Memory B cell (primary cell): ENCODE data around the gene ZNF182.
"Not testable (repeated sequence)": the region's sequence is repeated elsewhere in the genome, so short reads cannot be mapped to it uniquely, and the experiment has no call there.

ENCODE experiments used
- ATAC-seq: fragments of 150-1000 bp; cut with Tn5 transposase; 2 replicates; pipeline ENCODE4 v1.10.0; 2021; ENCODE audit warnings: low read depth, mild to moderate bottlenecking, moderate library complexity
- DNase-seq, 2 donors: peaks; one replicate each; pipeline ENCODE4 v3.0.0; 2022; ENCODE audit warnings: low spot score in 2 of 2
- H3K27ac Mint-ChIP-seq: one replicate; pipeline ENCODE4 v1.8.0; 2022; ENCODE audit warnings: mild to moderate bottlenecking, moderate library complexity, mixed read lengths
- H3K27me3 Mint-ChIP-seq: one replicate; pipeline ENCODE4 v1.8.0; 2022; ENCODE audit warnings: mixed read lengths
- H3K36me3 Mint-ChIP-seq: one replicate; pipeline ENCODE4 v1.8.0; 2022; ENCODE audit warnings: mild to moderate bottlenecking, mixed read lengths
- H3K4me1 Mint-ChIP-seq: one replicate; pipeline ENCODE4 v1.8.0; 2022; ENCODE audit warnings: mixed read lengths
- H3K4me3 Mint-ChIP-seq: one replicate; pipeline ENCODE4 v1.8.0; 2022; ENCODE audit warnings: mild to moderate bottlenecking, moderate library complexity, mixed read lengths
- H3K9me3 Mint-ChIP-seq: one replicate; pipeline ENCODE4 v1.8.0; 2022; ENCODE audit warnings: mixed read lengths

ZNF182 gene

DNA sequence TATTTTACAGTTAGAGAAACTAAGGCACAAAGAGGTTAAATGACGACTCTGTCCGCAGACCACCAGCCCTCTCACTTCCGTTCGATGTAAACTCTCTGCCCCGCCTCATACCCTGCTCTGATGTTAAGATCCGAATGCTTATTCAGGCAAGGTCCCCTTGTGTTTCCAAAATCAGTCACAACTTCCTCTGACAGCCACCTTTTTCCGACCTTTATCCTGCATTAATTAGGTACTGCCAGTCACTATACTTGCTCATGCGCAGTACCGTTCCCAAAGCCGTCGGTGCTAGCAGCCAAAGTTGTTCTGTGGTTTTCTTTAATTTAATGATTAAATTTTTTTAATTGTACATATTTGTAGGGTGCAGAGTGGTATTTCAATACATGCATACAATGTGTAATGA, 16.7 kb upstream of the ZNF182 start:
- not testable (repeated sequence) for H3K9me3 Mint-ChIP-seq, H3K36me3 Mint-ChIP-seq, H3K4me1 Mint-ChIP-seq, H3K27me3 Mint-ChIP-seq, DNase-seq, ATAC-seq
- H3K4me3 Mint-ChIP-seq = peak overlapping the region; percentile 99
- H3K27ac Mint-ChIP-seq = peak overlapping the region; percentile 98

DNA sequence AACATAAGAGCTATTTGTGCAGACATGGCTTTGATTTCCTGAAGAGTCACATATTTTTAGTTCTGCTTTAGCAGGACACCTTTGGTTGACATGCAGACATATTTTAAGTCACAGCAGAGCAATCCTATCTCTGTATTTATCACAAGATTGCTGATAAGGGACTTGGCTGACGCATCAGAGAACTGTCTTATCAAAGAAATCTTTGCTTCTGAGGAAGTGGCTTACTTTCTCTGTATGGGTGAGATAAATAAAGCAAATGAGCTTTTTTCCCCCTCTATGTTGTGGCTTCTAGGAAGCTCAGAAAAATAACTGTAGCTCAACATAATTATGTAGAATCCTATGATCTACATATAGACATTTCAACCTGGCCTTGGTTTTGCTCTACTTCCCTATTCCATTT, 16.1 kb upstream of the ZNF182 start:
- H3K27me3 Mint-ChIP-seq, H3K4me1 Mint-ChIP-seq: not testable (repeated sequence)

DNA sequence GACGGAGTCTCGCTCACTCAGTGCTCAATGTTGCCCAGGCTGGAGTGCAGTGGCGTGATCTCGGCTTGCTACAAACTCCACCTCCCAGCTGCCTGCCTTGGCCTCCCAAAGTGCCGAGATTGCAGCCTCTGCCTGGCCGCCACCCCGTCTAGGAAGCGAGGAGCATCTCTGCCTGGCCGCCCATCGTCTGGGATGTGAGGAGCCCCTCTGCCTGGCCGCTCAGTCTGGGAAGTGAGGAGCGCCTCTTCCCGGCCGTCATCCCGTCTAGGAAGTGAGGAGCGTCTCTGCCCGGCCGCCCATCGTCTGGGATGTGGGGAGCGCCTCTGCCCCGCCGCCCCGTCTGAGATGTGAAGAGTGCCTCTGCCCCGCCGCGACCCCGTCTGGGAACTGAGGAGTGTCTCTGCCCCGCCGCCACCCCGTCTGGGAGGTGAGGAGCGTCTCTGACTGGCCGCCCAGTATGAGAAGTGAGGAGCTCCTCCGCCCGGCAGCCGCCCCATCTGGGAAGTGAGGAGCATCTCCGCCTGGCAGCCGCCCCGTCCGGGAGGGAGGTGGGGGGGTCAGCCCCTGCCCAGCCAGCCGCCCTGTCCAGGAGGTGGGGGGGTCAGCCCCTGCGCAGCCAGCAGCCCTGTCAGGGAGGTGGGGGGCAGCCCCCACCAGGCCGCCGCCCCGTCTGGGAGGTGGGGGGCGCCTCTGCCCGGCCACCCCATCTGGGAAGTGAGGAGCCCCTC, 13.0 kb upstream of the ZNF182 start:
- not testable (repeated sequence) for H3K27ac Mint-ChIP-seq, DNase-seq, H3K36me3 Mint-ChIP-seq, ATAC-seq, H3K4me3 Mint-ChIP-seq, H3K27me3 Mint-ChIP-seq, H3K4me1 Mint-ChIP-seq, H3K9me3 Mint-ChIP-seq

More for the DNA sequence above, 16.1 kb upstream of the ZNF182 start:
- H3K4me3 Mint-ChIP-seq, ATAC-seq, DNase-seq, H3K27ac Mint-ChIP-seq, H3K36me3 Mint-ChIP-seq, H3K9me3 Mint-ChIP-seq: not testable (repeated sequence)

DNA sequence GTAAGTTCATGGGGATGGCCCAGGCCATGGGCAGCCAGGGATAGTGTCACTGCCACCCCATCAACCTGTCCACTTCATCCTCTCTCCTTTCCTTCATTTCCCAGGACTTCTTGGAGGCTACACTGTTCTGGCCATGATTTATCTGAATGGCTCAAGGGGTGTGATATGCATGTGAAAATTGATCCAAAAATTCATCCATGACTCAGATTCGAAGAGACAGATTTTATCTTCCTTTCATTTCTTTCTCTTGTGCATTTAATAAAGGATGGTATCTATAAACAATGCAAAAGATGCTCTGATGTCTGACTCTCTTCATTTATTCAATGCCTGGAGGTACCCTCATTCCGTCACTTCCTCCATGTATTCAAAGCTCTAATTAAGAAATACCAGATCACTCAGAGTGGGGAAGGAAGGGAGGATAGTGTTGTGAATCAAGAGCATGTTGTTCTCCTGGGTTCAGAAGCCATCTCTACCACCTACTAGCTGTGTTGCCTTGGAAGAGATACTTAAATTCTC, 5.7 kb upstream of the ZNF182 start:
- H3K4me1 Mint-ChIP-seq, DNase-seq, H3K27me3 Mint-ChIP-seq, H3K4me3 Mint-ChIP-seq, ATAC-seq, H3K9me3 Mint-ChIP-seq, H3K36me3 Mint-ChIP-seq, H3K27ac Mint-ChIP-seq: not testable (repeated sequence)

DNA sequence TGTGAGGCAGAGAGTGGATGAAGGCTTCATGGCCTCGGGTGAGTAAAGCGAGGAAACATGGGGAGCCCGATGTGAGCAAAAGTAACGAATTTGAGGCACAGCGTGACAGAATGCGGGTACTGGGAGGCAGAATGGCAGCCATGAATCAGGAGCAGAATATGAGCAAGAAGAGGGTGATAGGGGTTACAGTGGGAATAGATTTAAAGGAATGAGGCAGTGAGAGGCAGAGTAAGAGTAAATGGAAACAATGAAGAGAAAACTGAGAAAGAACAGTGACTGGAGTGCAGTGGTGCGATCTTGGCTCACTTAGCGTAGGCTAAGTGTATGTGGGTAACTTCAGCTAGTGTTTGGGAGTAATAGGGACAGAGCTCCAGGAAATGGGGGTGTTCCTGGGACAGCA, 2.9 kb upstream of the ZNF182 start, which contains the start of gene SPACA5:
TSS of gene SPACA5 (plus strand) at position 301 of the 400 bp plus-strand sequence. CDS start 815 bp downstream, outside the sequence.
- not testable (repeated sequence) for H3K4me3 Mint-ChIP-seq, H3K27me3 Mint-ChIP-seq, H3K4me1 Mint-ChIP-seq, H3K36me3 Mint-ChIP-seq, H3K9me3 Mint-ChIP-seq, ATAC-seq, H3K27ac Mint-ChIP-seq, DNase-seq

DNA sequence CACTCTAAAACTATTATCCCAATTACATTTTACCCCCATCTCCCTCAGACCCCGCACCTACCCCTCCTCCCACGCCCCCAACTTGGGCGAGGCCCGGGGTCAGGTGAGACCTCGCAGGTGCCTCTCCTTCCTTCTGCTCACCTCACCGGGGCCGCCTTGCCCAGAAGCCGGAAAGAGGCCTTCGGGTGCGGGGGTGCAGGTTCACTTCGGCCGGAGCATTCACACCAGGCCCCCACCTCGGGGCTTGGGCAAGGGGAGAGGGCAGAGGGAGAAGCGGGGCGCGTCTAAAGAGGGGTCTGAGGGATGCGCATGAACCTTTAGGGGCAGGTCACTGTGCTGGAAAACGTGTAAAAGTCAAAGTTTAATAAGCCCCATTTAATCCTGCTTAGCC, 427 bp downstream of the ZNF182 start:
- H3K4me3 Mint-ChIP-seq = peak overlapping the region; percentile 98
- no peaks in the 10 kb centered on the region for H3K27me3 Mint-ChIP-seq
- peak in 1 of 2 donors; percentile 29 for DNase-seq
- peak overlapping the region; percentile 98 for H3K27ac Mint-ChIP-seq
- H3K4me1 Mint-ChIP-seq = peaks cover 9% of the 10 kb centered on the region
- ATAC-seq = peak; percentile 19
- H3K9me3 Mint-ChIP-seq = no peaks in the 10 kb centered on the region
- peaks cover 6% of the 10 kb centered on the region for H3K36me3 Mint-ChIP-seq

DNA sequence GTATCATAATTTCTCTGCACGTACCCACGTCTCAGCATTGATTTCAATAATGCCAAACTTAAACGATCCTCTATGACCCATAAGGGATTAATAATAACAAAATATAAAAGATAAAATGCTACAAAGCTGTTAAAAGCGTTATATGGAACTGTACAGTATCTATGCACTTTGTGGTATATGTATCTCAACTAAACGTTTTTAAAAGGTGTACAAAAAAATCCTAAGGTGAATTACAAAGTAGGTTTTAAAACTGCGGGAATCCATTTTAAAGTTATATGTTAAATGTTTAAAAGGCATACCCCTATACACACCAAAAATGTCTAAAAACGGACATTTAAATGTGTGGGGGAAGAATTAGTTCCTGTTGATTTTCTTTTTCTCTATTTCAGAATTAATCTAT, 860 bp downstream of the ZNF182 start:
- Mint-ChIP-seq H3K36me3 (peaks cover 6% of the 10 kb centered on the region), H3K4me3 (no peak overlapping the region), H3K9me3 (no peaks in the 10 kb centered on the region), H3K27me3 (no peaks in the 10 kb centered on the region), H3K27ac (peak overlapping the region; percentile 98), H3K4me1 (peaks cover 9% of the 10 kb centered on the region)
- DNase-seq (no peak), ATAC-seq (no peak)

DNA sequence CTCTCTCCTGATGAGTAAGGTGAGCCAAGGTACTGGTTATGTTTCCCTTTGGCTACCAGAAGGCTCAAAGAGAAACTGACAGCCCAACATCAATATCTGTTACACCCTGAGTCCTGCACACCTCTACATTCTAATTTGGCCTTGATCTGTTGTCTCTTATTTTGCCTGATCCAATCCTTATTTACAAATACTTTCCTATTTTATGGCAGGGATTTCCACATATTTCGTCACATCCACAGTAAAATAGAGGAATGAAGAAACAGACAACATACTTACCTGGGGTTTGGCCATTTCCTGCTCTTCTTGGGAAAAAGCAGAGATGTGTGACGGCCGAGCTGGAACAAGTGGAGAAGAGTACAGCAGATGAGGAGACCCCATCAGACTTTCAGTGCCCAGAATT, 1.5 kb downstream of the ZNF182 start:
- Mint-ChIP-seq H3K4me1 (peaks cover 9% of the 10 kb centered on the region), H3K27ac (peak overlapping the region; percentile 63), H3K9me3 (no peaks in the 10 kb centered on the region), H3K4me3 (no peak overlapping the region), H3K27me3 (no peaks in the 10 kb centered on the region), H3K36me3 (peaks cover 6% of the 10 kb centered on the region)
- no peak for DNase-seq
- no peak for ATAC-seq

DNA sequence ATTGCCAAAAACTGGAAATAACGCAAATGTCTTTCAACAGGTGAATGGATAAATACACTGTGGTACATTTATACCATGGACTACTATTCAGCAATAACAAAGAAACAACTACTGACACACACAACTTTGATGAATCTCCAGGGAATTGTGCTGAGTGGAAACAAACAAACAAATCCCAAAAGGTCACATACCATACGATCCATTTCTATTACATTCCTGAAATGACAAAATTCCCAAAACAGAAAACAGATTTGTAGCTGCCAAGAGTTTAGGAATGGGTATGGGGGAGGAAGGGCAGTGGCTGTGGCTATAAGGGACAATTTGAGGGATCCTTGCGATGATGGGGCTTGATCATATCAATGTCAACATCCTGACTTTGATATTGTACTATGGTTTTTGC, 2.5 kb downstream of the ZNF182 start:
- H3K9me3 Mint-ChIP-seq = no peaks in the 10 kb centered on the region
- ATAC-seq = no peak
- H3K36me3 Mint-ChIP-seq = peaks cover 8% of the 10 kb centered on the region
- H3K27me3 Mint-ChIP-seq = no peaks in the 10 kb centered on the region
- H3K4me1 Mint-ChIP-seq = peaks cover 9% of the 10 kb centered on the region
- no peak overlapping the region for H3K4me3 Mint-ChIP-seq
- H3K27ac Mint-ChIP-seq = no peak overlapping the region
- no peak for DNase-seq

DNA sequence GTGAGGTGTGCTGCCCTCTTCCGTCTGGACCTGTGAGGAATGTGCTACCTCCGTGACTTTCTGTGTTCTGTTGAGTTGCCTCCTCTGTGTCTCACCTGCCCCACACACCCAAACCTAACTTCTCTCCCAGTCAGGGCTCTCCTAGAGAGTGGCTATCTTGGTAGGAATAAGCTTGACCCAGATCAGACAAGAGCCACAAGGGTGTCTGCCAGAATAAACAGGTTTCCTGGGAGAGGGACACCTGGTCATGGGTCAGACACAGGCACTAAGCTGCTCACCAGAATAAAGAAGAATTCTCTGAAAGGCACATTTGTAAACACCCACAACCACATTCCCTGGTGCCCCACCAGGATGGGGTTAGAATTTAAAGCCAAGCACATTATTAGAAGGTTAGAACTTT, 11.1 kb downstream of the ZNF182 start:
- Mint-ChIP-seq H3K27me3 (no peaks in the 10 kb centered on the region), H3K9me3 (no peaks in the 10 kb centered on the region), H3K36me3 (peaks cover 32% of the 10 kb centered on the region), H3K4me3 (no peak overlapping the region), H3K4me1 (peaks cover 14% of the 10 kb centered on the region), H3K27ac (peak overlapping the region; percentile 67)
- ATAC-seq = no peak
- no peak for DNase-seq

DNA sequence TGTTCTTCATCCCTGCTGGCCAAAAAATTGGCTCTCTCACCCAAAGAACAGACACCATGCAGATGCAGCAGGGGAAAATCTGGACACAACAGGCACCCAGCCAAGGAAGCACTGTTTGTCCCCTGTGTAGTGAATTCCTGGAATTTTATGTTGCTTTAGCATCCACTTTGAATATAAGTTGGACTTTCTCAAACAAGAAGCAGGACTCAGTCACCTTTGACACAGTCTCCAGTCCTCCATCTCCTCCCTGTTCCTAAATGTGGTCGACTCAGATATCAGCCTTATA, 11.8 kb downstream of the ZNF182 start:
- Mint-ChIP-seq H3K4me1 (peaks cover 14% of the 10 kb centered on the region), H3K27ac (no peak overlapping the region), H3K27me3 (no peaks in the 10 kb centered on the region), H3K9me3 (no peaks in the 10 kb centered on the region), H3K4me3 (peak overlapping the region; percentile 21), H3K36me3 (peaks cover 37% of the 10 kb centered on the region)
- DNase-seq (no peak), ATAC-seq (no peak)

DNA sequence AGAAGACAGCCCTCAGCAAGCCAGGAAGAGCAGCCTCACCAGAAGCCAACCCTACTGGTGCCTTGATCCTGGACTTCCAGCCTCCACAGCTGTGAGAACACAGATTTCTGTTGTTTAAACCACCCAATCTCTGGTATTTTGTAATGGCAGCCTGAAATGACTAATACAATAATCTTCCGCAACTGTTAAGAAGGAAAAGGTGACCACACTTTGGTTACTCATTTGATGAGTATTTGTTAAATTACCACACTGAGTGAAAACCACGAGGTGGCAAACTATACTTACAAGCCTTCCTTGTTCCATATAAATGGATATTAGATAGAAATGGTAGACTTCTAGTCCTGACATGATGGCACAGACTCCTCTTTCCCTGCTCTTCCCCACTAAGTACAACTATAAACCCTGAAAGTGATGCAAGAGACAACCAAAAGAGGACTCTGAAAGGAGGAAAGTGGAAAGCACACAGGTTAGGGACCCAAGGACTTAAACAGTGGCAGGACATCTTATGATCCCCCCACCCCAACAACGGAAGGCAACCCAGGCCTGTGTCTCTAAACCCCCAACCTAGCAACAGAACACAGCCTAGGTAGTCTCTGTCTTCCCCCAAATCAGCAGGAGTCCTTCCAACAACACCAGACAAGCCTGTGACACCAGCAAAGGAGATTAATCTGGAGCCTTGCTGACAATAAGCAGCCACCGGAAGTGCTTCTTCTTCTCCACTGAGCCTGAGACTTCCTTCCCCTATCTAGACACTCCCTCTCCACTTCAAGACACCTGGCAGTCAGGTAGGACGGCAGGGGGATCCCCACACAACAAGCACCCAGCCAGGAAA, 12.3 kb downstream of the ZNF182 start:
- H3K36me3 Mint-ChIP-seq = peaks cover 39% of the 10 kb centered on the region
- H3K9me3 Mint-ChIP-seq = peaks cover under 1% of the 10 kb centered on the region
- DNase-seq = no peak
- peaks cover 14% of the 10 kb centered on the region for H3K4me1 Mint-ChIP-seq
- ATAC-seq = peak; percentile 43
- no peak overlapping the region for H3K27ac Mint-ChIP-seq
- H3K27me3 Mint-ChIP-seq = no peaks in the 10 kb centered on the region
- H3K4me3 Mint-ChIP-seq = no peak overlapping the region

DNA sequence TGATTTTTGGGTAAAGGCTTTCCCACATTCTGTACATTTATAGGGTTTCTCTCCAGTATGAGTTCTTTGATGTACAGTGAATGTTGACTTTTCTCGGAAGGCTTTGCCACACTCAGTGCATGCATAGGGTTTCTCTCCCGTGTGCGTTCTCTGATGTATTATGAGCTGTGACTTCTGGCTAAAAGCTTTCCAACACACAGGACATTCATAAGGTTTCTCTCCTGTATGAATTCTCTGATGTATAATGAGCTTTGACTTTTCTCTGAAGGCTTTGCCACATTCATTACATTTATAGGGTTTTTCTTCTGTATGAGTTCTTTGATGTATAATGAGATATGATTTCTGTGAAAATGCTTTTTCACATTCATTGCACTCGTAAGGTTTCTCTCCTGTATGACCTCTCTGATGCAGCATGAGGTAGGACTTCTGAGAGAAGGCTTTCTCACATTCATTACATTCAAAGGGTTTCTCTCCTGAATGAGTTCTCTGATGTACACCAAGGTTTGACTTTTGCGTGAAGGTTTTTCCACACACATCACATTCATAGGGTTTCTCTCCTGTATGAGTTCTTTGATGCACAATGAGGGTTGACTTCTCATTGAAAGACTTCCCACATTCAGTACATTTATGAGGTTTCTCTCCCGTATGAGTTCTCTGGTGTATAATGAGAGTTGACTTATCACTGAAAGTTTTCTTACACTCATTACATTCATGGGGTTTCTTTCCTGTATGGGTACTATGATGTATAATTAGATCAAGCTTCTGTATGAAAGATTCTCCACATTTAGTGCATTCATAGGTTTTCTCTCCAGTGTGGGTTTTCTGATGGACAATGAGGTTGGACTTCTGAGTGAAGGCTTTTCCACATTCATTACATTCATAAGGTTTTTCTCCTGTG, 27.3 kb downstream of the ZNF182 start:
- ATAC-seq (no peak), DNase-seq (no peak)
- no peaks in the 10 kb centered on the region for H3K4me1 Mint-ChIP-seq
- H3K27me3 Mint-ChIP-seq = no peaks in the 10 kb centered on the region
- H3K27ac Mint-ChIP-seq = no peak overlapping the region
- H3K36me3 Mint-ChIP-seq = peaks cover 46% of the 10 kb centered on the region
- peaks cover 19% of the 10 kb centered on the region for H3K9me3 Mint-ChIP-seq
- no peak overlapping the region for H3K4me3 Mint-ChIP-seq

DNA sequence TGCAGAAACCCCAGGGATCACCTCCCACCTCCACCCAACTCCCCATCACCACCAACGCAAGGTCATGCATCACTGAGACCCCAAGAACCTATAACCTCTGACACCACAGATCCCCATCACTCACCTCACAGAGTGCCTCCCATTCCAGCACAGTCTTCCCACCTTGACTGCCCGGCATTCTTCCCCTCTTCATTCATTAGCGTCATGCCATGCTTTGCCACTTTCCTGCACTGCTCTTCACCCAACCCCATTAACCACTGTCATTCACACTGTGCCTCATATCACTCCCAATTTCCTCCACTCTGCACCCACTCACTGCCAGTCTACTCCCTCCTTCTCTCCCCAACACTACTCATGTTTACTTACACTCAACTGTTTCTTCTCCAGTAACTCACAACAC, 30.6 kb downstream of the ZNF182 start:
- DNase-seq (no peak), ATAC-seq (no peak)
- Mint-ChIP-seq H3K36me3 (peaks cover 26% of the 10 kb centered on the region), H3K27ac (peak overlapping the region; percentile 43), H3K9me3 (peaks cover 21% of the 10 kb centered on the region), H3K4me3 (no peak overlapping the region), H3K27me3 (no peaks in the 10 kb centered on the region), H3K4me1 (no peaks in the 10 kb centered on the region)
